HG03565 (cell line): Measurements from ENCODE around the gene OR4C11.

Experiments used
- ATAC-seq: cut with Tn5 transposase; IDR thresholded peaks from one replicate; pipeline ENCODE4 v1.9.1; 2021; ENCODE audit warnings: mild to moderate bottlenecking, moderate library complexity; ENCODE audit not compliant: unreplicated experiment

OR4C11 gene, protein sequence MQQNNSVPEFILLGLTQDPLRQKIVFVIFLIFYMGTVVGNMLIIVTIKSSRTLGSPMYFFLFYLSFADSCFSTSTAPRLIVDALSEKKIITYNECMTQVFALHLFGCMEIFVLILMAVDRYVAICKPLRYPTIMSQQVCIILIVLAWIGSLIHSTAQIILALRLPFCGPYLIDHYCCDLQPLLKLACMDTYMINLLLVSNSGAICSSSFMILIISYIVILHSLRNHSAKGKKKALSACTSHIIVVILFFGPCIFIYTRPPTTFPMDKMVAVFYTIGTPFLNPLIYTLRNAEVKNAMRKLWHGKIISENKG

DNA sequence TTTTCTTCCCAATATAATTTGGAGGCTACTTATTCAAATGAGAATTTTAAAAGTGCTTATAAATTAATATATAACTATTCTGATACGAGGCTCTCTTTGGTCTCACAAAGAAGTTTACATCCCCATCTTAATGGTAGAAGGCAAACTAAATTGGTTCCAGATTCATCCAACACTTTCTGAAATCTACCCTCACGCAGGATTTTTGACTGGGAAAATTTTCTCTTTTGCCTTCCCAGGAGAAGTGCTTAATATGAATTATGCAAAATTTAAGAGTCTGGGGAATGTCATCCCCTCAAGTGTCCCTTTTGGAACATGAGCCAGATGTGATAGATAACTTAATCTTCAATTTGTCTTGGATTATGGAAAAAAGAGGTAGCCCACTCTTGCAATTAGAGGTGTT, at the start of gene OR4C11:
TSS of gene OR4C11 (minus strand) at position 101 of the 400 bp plus-strand sequence. CDS start 3,272 bp downstream, outside the sequence.
- no peak for ATAC-seq

DNA sequence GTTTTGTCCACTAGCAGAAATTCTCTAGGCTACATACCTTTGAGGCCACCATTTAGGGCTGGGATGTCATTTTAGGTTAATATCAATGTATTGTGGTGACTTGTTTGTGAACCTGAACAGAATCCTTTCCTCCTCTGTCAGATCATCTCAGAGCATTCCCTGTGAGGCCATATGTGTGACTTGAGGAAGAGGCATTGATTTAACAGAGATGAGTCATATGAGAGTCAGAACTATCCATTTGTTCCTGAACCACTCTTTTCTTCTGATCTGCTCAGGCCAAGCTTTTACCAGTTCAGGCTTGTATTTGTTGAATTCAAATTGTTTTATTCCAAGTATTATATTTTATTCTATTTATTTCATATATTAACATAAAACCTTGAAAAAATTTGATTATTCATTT, 47.7 kb upstream of the OR4C11 start:
- no peak for ATAC-seq

DNA sequence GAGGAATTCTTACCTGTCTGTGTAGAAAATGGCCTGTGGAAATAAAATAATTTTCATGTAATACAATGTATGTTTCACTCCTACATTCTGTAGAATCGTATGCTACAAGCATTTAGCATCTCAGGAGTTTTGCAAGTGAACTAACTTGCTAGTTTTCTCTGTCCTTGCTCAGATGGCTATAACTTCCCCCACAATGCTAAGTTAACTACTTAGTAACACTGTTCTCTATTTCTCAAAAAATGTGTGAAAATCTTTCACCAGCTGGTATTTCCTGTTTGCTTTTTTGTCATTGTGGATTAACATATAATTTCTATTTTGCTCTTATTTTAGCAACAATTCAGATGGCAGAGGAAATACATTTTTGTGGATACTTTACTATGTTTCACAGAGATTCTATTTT, 45.1 kb upstream of the OR4C11 start:
- ATAC-seq = no peak

DNA sequence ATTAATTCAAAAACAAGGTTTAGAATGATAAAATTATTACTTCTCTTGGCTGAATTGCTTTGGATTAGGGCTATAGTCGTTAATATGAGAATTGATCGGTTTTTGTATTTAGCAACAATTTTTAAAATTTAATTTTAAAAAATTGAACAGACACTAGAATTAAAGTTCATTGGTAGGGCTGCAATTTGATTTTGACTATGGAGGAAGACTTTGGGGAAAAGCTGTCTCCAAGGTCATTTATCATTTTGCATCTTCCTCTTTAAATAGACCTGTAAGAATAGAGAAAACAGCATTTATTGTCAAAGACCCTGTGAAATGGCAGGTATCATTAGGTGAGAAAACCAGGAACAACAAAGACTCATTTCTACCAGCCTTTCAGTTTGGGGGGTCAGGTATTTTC, 40.6 kb upstream of the OR4C11 start, which contains the start of gene OR4S2:
TSS of gene OR4S2 (plus strand) at position 301 of the 400 bp plus-strand sequence. CDS start 2,577 bp downstream, outside the sequence.
- no peak for ATAC-seq

DNA sequence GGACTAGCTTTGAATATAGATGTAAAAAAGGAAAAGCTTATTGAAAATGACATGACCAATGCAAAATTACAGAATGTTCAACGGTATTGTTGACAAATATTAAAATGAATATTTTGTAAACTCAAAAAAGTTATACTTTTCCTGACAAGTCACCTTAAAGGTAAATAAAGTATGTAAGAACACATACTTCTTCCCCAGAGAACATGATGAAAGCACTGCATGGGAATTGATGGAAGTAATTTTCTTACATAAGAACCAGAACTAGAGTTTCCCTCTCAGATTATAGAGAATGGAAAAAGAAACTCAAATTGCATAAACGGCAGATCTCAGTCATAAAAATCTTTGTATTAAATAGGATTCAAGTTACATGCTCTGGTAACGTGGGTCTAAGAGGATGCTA, 27.4 kb upstream of the OR4C11 start, which contains the start of gene OR4P4:
TSS of gene OR4P4 (plus strand) at position 301 of the 400 bp plus-strand sequence.
- no peak for ATAC-seq

DNA sequence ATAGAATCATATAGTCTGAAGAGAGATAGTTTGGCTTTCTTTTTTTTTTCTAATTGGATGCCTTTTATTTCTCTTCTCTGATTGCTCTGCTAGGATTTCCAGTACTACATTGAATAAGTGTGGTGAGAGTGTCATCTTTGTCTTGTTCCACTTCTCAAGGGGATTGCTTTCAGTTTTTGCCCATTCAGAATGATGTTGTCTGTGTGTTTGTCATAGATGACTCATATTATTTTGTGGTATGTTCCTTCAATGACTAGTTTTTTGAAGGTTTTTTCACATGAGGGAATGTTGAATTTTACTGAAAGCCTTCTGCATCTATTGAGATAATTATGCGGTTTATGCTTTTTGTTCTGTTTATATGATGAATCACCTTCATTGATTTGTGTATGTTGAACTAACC, 17.1 kb upstream of the OR4C11 start:
- no peak for ATAC-seq

DNA sequence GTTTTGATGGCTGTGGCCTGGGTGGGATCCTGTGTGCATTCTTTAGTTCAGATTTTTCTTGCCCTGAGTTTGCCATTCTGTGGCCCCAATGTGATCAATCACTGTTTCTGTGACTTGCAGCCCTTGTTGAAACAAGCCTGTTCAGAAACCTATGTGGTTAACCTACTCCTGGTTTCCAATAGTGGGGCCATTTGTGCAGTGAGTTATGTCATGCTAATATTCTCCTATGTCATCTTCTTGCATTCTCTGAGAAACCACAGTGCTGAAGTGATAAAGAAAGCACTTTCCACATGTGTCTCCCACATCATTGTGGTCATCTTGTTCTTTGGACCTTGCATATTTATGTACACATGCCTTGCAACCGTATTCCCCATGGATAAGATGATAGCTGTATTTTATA, 34.9 kb downstream of the OR4C11 start:
- peak; percentile 94 for ATAC-seq

DNA sequence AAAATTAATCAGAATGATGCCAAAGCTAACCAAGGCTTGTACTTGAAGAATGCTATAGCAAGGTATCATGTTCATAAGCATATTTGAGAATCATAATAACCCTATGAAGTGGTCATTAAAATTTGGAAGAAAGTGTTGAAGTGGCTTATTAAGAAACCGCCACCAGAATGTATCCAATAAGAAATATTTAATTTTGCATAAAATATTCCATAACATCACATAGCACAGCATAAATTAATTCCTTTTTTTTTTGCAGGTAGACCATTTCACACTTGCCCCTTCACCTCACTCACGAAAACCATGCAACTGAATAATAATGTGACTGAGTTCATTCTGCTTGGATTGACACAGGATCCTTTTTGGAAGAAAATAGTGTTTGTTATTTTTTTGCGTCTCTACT, 35.6 kb downstream of the OR4C11 start, which contains the start of gene OR4C16:
TSS of gene OR4C16 (plus strand) at position 301 of the 400 bp plus-strand sequence. CDS start at position 301, 0 bp downstream.
- no peak for ATAC-seq

DNA sequence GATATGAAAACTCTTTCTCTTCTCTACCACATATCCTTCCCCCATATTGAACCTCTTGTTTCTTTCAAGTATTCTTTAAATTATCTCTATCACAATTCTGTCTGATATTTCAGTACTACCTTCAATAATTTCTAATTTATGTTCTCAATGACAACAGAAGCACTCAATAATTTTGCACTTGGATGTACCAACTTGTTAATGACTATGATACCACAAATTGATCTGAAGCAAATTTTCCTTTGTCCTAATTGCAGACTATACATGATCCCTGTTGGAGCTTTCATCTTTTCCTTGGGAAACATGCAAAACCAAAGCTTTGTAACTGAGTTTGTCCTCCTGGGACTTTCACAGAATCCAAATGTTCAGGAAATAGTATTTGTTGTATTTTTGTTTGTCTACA, 53.3 kb downstream of the OR4C11 start, which contains the start of gene OR4C15:
TSS of gene OR4C15 (plus strand) at position 301 of the 400 bp plus-strand sequence. CDS start at position 301, 0 bp downstream.
- no peak for ATAC-seq
